Stimulated activated CD4-positive, alpha-beta T cell treated with anti-CD3 and anti-CD28 coated beads, Interleukin-15, amount 100 ng/mL, for 24 hours (primary cell): Measurements from ENCODE around the gene AFAP1.

Experiments used
- DNase-seq: peaks from one replicate; pipeline ENCODE4 v3.0.0-alpha.2; 2020

Gene AFAP1

GRCh38 chr4:7862561-7863192, 77.0 kb downstream of the AFAP1 start:
- no peak for DNase-seq

- DNase-seq, result no peak
These were observed 78.2 kb downstream of the AFAP1 start for GRCh38 chr4:7861440-7861881.

GRCh38 chr4:7860600-7861163, 79.0 kb downstream of the AFAP1 start:
- no peak for DNase-seq

DNA sequence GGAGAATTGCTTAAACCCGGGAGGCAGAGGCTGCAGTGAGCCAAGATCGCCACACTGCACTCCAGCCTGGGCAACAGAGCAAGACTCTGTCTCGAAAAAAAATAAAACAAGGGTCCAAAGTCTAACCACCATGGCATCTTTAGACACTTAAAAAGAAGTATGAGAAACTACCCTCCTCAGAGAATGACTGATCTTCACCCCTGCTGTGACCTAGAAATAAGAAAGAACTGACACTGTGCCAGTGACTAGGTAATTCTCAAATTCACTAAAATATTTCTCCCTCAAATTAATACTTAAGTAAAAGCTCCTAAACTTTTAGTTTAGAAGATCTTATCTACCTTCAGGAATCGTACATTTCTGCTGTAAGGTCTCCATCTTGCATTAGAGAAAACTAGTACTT, 80.3 kb downstream of the AFAP1 start:
- no peak for DNase-seq

GRCh38 chr4:7858498-7858897, 81.2 kb downstream of the AFAP1 start:
- DNase-seq, result no peak

GRCh38 chr4:7857993-7858392, 81.7 kb downstream of the AFAP1 start:
- no peak for DNase-seq

GRCh38 chr4:7857238-7857701, 82.4 kb downstream of the AFAP1 start:
- no peak for DNase-seq

- DNase-seq, result no peak
These were observed 83.9 kb downstream of the AFAP1 start for GRCh38 chr4:7855731-7856130.

GRCh38 chr4:7854697-7855370, 84.8 kb downstream of the AFAP1 start:
- peak; percentile 67 for DNase-seq

- DNase-seq, result no peak
These were observed 85.4 kb downstream of the AFAP1 start for GRCh38 chr4:7854216-7854615.

GRCh38 chr4:7853271-7853670, 86.4 kb downstream of the AFAP1 start:
- DNase-seq, result no peak

DNA sequence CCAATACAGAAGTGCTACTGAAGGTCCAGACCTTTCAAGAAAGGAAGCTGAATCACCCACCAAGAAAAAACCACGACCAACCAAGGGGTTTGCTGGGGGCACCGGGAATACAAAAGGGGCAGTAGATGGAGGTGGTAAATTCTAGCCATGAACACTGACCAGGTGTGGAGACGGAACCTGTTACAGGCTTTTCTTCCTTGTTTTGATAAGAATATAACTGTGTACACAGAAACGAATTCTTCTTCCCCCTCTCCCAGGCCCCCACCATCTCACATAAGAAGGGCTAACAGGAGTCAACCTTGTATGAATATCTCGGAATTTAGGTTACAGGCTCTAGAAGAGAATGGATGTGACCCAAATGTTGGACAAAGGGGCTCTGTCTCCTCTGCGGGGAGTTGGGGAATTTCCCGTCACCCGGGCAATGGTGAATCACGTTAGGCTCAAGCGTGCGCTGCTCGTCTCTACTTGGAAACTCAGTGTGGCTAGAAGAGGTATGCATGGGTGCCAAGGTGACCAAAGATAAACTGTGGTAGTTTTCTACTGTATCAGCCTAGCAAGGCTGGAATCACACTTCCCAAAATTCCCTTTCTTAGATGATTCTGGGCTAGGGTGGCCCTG, 87.0 kb downstream of the AFAP1 start:
- peak; percentile 63 for DNase-seq

GRCh38 chr4:7850489-7850888, 89.2 kb downstream of the AFAP1 start:
- no peak for DNase-seq

- DNase-seq, result no peak
These were observed 92.5 kb downstream of the AFAP1 start for GRCh38 chr4:7847206-7847605.

DNA sequence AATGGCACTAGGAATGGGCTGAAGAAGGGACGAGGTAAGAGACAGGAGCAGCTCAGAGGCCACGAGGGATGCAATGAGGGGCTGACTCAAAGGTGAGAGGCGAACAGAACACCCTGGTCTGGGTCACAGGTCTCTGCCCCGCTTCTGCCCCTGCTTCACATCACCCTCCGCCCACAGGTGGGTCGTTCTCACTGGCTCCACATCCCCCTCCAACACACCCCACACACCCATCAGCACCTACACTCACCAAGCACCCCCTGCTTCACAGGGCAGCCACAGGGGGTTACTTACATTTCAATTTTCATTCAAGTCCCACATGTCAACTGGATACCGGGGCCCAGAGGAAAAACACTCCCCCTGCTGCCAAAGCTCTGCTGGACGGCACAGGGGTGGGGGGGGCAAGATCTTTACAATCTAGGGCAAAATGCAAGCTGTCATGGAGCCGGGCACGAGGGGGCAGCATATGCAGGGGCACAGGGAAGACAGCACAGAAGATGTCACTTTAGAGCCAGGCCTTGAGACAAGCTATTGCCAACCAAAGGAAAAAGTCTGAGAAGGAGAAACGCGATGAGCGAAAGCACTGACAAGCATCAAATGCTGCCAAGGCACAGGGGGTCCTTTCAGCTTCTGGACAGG, 94.0 kb downstream of the AFAP1 start:
- no peak for DNase-seq

- DNase-seq, result no peak
These were observed 95.1 kb downstream of the AFAP1 start for GRCh38 chr4:7844594-7844991.

DNA sequence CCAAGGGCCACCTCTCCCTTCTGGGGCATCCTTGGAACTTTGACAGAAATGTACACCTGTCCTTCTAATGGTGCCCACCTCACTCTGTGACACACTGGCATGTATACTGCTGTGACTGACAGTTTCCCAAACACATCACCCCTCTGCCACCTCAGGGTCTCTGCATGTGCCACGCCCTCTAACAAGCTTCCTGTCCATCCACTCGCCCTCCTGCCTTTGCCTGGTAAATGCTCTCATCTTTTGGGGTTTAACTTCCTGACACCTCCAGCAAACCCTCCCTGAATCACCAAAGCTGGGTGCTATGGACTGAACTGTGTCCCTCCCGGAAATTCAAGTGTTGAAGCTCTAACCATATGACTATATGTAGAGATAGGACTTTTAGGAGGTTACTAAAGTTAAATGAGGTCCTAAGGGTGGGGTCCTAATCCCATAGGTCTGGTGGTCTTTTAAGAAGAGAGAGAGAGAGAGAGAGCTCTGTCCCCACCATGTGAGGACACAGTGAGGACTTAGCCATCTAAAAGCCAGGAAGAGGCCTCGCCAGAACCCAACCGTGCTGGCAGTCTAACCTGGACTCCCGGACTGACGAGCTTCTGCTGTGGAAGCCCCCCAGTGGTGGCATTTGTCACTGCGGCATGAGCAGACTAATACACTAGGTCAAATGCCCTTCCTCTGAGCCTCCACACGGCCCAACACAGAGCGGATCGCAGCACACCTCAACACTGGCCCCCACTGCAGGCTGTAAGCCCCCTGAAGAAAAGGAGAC, 95.6 kb downstream of the AFAP1 start:
- peak; percentile 86 for DNase-seq

- no peak for DNase-seq
These were observed 97.0 kb downstream of the AFAP1 start for GRCh38 chr4:7842384-7843279.

- DNase-seq, result no peak
These were observed 97.8 kb downstream of the AFAP1 start for GRCh38 chr4:7841894-7842293.

GRCh38 chr4:7841071-7841470, 98.6 kb downstream of the AFAP1 start:
- no peak for DNase-seq

GRCh38 chr4:7839856-7840255, 99.8 kb downstream of the AFAP1 start:
- no peak for DNase-seq
